HepG2 (cell line): Measurements from ENCODE around the gene MAP1LC3A. TPM values are rescaled to one million over a fixed set of nuclear protein-coding genes. Genes with fewer than 3 reads are reported as not detected.

Experiments used
- ATAC-seq: fragments of 200-7000 bp; cut with Tn5 transposase; 3 replicates; pipeline ENCODE4 v1.9.1; 2020; ENCODE audit warnings: mild to moderate bottlenecking, moderate library complexity
- BruUV-seq: library from RNA; stranded (reverse); fragments of 400-500 nt; replicated peaks from 2 replicates; lab custom pipeline; 2021; lab: Mats Ljungman, UMichigan
- CTCF ChIA-PET: fragments of 300-600 bp; formaldehyde crosslinking; extraction: SDS; loops from one replicate; lab custom pipeline; 2021; ENCODE audit warnings: low total read pairs, inconsistent platforms, low intra/inter-chr PET ratio; lab: Yijun Ruan, JAX
- POLR2A ChIA-PET: fragments of 350-600 bp; sonication (Branson Sonifier 250); formaldehyde crosslinking; loops from one replicate; lab custom pipeline; 2020; ENCODE audit warnings: antibody characterized with exemption, inconsistent platforms; lab: Yijun Ruan, JAX
- DNase-seq: peaks from one replicate; pipeline ENCODE4 v3.0.0-alpha.2; 2015; ENCODE audit warnings: low spot score
- FAIRE-seq: peaks from 3 replicates; lab custom pipeline; 2011; peaks lifted over from hg19 to GRCh38; lab: Jason Lieb, UNC
- H2AFZ ChIP-seq: one replicate; pipeline ENCODE4 v1.6.1; 2011; ENCODE audit warnings: low read length, inconsistent platforms
- H3K27ac ChIP-seq: fragments of 300-600 bp; 3 replicates; pipeline ENCODE4 v1.8.0; 2011; ENCODE audit warnings: mixed run types, mild to moderate bottlenecking, mixed read lengths, low read length, inconsistent platforms; ENCODE audit not compliant: insufficient read depth; ENCODE audit errors: extremely low read length
- H3K27me3 ChIP-seq, 2 experiments: fragments of 200-600 bp in 1 of 2; 2 replicates in 1 of 2; 3 replicates in 1 of 2; pipeline versions ENCODE4 v1.6.0 to v1.8.0; 2011; ENCODE audit warnings: low read length in 2 of 2, mild to moderate bottlenecking in 2 of 2, moderate library complexity in 2 of 2, inconsistent platforms in 1 of 2; ENCODE audit not compliant: insufficient read depth in 2 of 2, control insufficient read depth in 1 of 2
- H3K36me3 ChIP-seq, 2 experiments: fragments of 200-600 bp in 1 of 2; replicated peaks in 1 of 2; 2 replicates in 1 of 2; 3 replicates in 1 of 2; pipeline versions ENCODE4 v1.5.1 to v1.8.0; 2011; ENCODE audit warnings: low read length in 2 of 2, inconsistent platforms in 1 of 2; ENCODE audit not compliant: insufficient read depth in 2 of 2, control insufficient read depth in 1 of 2
- H3K4me1 ChIP-seq: 2 replicates; pipeline ENCODE4 v1.5.1; 2012; ENCODE audit warnings: low read length, inconsistent platforms; ENCODE audit not compliant: insufficient read depth
- H3K4me2 ChIP-seq: 2 replicates; pipeline ENCODE4 v1.6.0; 2011; ENCODE audit warnings: low read depth, low read length, inconsistent platforms
- H3K4me3 ChIP-seq, 3 experiments: fragments of 200-600 bp in 1 of 3; sonication (generic), shearing (Covaris generic) in 1 of 3; replicated peaks in 1 of 3; 2 replicates each; pipeline ENCODE4 v1.5.1; 2011 to 2016; ENCODE audit warnings: low read length in 3 of 3, inconsistent platforms in 2 of 3, low read depth in 2 of 3, mild to moderate bottlenecking in 2 of 3, control low read depth in 1 of 3, mixed read lengths in 1 of 3; ENCODE audit not compliant: insufficient read depth in 1 of 3
- H3K79me2 ChIP-seq: one replicate; pipeline ENCODE4 v1.6.1; 2011; ENCODE audit warnings: low read length, inconsistent platforms; ENCODE audit not compliant: insufficient read depth
- H3K9ac ChIP-seq: 2 replicates; pipeline ENCODE4 v1.6.0; 2011; ENCODE audit warnings: mild to moderate bottlenecking, low read depth, low read length, inconsistent platforms; ENCODE audit not compliant: insufficient read depth
- H3K9me3 ChIP-seq: 2 replicates; pipeline ENCODE4 v1.5.1; 2012; ENCODE audit warnings: mild to moderate bottlenecking, low read length
- H4K20me1 ChIP-seq: 2 replicates; pipeline ENCODE4 v1.6.0; 2011; ENCODE audit warnings: inconsistent platforms, mild to moderate bottlenecking, low read length, moderate library complexity; ENCODE audit not compliant: insufficient read depth
- ATAD3A ChIP-seq: sonication (generic); formaldehyde crosslinking; IDR thresholded peaks from 2 replicates; pipeline ENCODE4 v1.4.0; 2020; ENCODE audit warnings: missing genetic modification reagents
- ATRX ChIP-seq: sonication (generic); formaldehyde crosslinking; IDR thresholded peaks from 2 replicates; pipeline ENCODE4 v1.4.0; 2020; ENCODE audit warnings: missing genetic modification reagents, borderline replicate concordance
- EP300 ChIP-seq, 3 experiments: sonication (generic) in 1 of 3; formaldehyde crosslinking in 1 of 3; IDR thresholded peaks; 2 replicates each; pipeline versions ENCODE4 v1.5.1 to v1.6.1; 2011 to 2020; ENCODE audit warnings: low read depth in 2 of 3, low read length in 2 of 3, borderline replicate concordance in 1 of 3, improper control_type of control experiment in 1 of 3, mild to moderate bottlenecking in 1 of 3, missing genetic modification reagents in 1 of 3, moderate library complexity in 1 of 3
- FOSL2 ChIP-seq: sonication (generic); formaldehyde crosslinking; IDR thresholded peaks from 2 replicates; pipeline ENCODE4 v1.4.0; 2020; ENCODE audit warnings: missing genetic modification reagents
- FOXC1 ChIP-seq: sonication (generic); formaldehyde crosslinking; IDR thresholded peaks from 2 replicates; pipeline ENCODE4 v1.8.0; 2022; ENCODE audit warnings: mild to moderate bottlenecking, missing genetic modification reagents, borderline replicate concordance
- MYNN ChIP-seq: sonication (generic); formaldehyde crosslinking; IDR thresholded peaks from 2 replicates; pipeline ENCODE4 v1.4.0; 2020; ENCODE audit warnings: mild to moderate bottlenecking, low read depth, missing genetic modification reagents
- PRPF4 ChIP-seq: fragments of 200-400 bp; formaldehyde crosslinking; IDR thresholded peaks from 2 replicates; pipeline ENCODE4 v1.6.1; 2016; ENCODE audit warnings: low read length, low read depth; ENCODE audit not compliant: poor library complexity, severe bottlenecking
- RAD21 ChIP-seq: fragments of 450-650 bp; formaldehyde crosslinking; IDR thresholded peaks from 2 replicates; pipeline ENCODE4 v1.5.0; 2020; ENCODE audit warnings: mild to moderate bottlenecking
- SP5 ChIP-seq: IDR thresholded peaks from 2 replicates; pipeline ENCODE4 v1.6.1; 2016; ENCODE audit warnings: low read depth, borderline replicate concordance
- XRCC5 ChIP-seq: fragments of 200-400 bp; formaldehyde crosslinking; optimal IDR thresholded peaks from 2 replicates; pipeline ENCODE3; 2017; ENCODE audit warnings: mild to moderate bottlenecking, low read length
- ZBTB4 ChIP-seq: sonication (generic); formaldehyde crosslinking; IDR thresholded peaks from 2 replicates; pipeline ENCODE4 v1.4.0; 2020; ENCODE audit warnings: missing genetic modification reagents, mild to moderate bottlenecking, borderline replicate concordance
- ZNF160 ChIP-seq: sonication (generic); formaldehyde crosslinking; IDR thresholded peaks from 2 replicates; pipeline ENCODE4 v1.8.0; 2022; ENCODE audit warnings: mild to moderate bottlenecking, inconsistent platforms, missing genetic modification reagents
- ZNF33A ChIP-seq: sonication (generic); formaldehyde crosslinking; IDR thresholded peaks from 2 replicates; pipeline ENCODE4 v1.5.1; 2020; ENCODE audit warnings: missing genetic modification reagents, mild to moderate bottlenecking, moderate library complexity, borderline replicate concordance
- WGBS: methylation state at CpG from one replicate; pipeline ENCODE4 v1.1.6; 2017; ENCODE audit warnings: low lambda C conversion rate; 5-methylcytosine and 5-hydroxymethylcytosine counted together
- in situ Hi-C: cut with HindIII; loops from 2 replicates; pipeline ENCODE4 v1.10.0; 2017; ENCODE audit warnings: low pct_unique_long_range_greater_than_20kb; ENCODE audit not compliant: extremely low pct_ligation_motif_present
- intact Hi-C: fragments of 100-400 bp; cut with micrococcal nuclease; formaldehyde crosslinking; loops from one replicate; pipeline ENCODE4 v1.10.0; 2022; ENCODE audit not compliant: unreplicated experiment
- polyA plus RNA-seq, 8 experiments: library from polyadenylated mRNA; depleted of rRNA in 3 of 8; stranded (reverse) in 7 of 8; unstranded in 1 of 8; fragments of >200 nt; fragmentation: Illumina TruSeq in 4 of 8; extraction: Trizol in 4 of 8; gene quantifications; 2 replicates each; pipeline versions ENCODE4 v1.2.1 to v1.2.3, GENCODE V29; 2011 to 2016; ENCODE audit warnings: low read depth in 4 of 8, missing spikeins in 1 of 8, mixed read lengths in 1 of 8; ENCODE audit not compliant: insufficient read depth in 1 of 8
- total RNA-seq, 5 experiments: library from RNA; depleted of rRNA; stranded (reverse); fragments of >200 nt; fragmentation: Illumina TruSeq; extraction: Trizol; gene quantifications; 2 replicates each; pipeline ENCODE4 v1.2.3, GENCODE V29; 2016; ENCODE audit warnings: low read depth in 1 of 5
- TF ChIP-seq, protein P1 (sequence below): sonication (generic); formaldehyde crosslinking; IDR thresholded peaks from 2 replicates; pipeline ENCODE4 v1.4.0; 2020; ENCODE audit warnings: missing genetic modification reagents
- TF ChIP-seq, protein P2 (sequence below): sonication (generic); formaldehyde crosslinking; IDR thresholded peaks from 2 replicates; pipeline ENCODE4 v1.5.0; 2020; ENCODE audit warnings: missing genetic modification reagents

MAP1LC3A gene
- total and polyA plus RNA-seq, 2 of the 13 experiments (the other 11 are each of a cell fraction or from before 2014, with no cell fraction given) = not detected

- ChIA-PET CTCF (interaction anchor here (1.5 to 1.6 kb wide), 2 partner anchors 224 to 233 kb away, joined by 4 to 9 read pairs; no protein-coding TSS in a partner anchor), POLR2A (interaction anchor here (0.6 kb wide), 1 partner anchor 75 kb away, joined by 3 read pairs; no protein-coding TSS in a partner anchor)
- WGBS = 88% methylated on average over 10 of the region's 10 CpGs
- intact Hi-C loops = loop anchor here (5.0 kb wide), 1 partner anchor 170 kb away; no protein-coding TSS in a partner anchor
- H3K4me2 ChIP-seq = no peak overlapping the region
- peak; percentile 76 for ATAC-seq
- H3K79me2 ChIP-seq = peaks cover 2% of the 10 kb centered on the region
- H3K4me3 ChIP-seq = no peak overlapping the region
- H4K20me1 ChIP-seq = peaks cover 8% of the 10 kb centered on the region; the same call in 1 of the 2 replicates
- H3K4me1 ChIP-seq = no peaks in the 10 kb centered on the region
- in situ Hi-C loops = loop anchor here (5.0 kb wide), 1 partner anchor 175 kb away; no protein-coding TSS in a partner anchor
- no TSS peak for BruUV-seq
- DNase-seq = peak; percentile 41
- H3K27ac ChIP-seq = no peak overlapping the region
- no peaks in the 10 kb centered on the region for H3K9me3 ChIP-seq
- H2AFZ ChIP-seq = no peak overlapping the region
- H3K36me3 ChIP-seq = peaks cover 63 to 89% of the 10 kb centered on the region in 2 experiments
- no peaks in the 10 kb centered on the region for H3K27me3 ChIP-seq
- no peak overlapping the region for H3K9ac ChIP-seq
- FAIRE-seq = peak; percentile 52
- no peak for TF ChIP-seq SP5 (CRISPR knock-in tag)
- no peak for TF ChIP-seq ATAD3A
- TF ChIP-seq, protein P1, sequence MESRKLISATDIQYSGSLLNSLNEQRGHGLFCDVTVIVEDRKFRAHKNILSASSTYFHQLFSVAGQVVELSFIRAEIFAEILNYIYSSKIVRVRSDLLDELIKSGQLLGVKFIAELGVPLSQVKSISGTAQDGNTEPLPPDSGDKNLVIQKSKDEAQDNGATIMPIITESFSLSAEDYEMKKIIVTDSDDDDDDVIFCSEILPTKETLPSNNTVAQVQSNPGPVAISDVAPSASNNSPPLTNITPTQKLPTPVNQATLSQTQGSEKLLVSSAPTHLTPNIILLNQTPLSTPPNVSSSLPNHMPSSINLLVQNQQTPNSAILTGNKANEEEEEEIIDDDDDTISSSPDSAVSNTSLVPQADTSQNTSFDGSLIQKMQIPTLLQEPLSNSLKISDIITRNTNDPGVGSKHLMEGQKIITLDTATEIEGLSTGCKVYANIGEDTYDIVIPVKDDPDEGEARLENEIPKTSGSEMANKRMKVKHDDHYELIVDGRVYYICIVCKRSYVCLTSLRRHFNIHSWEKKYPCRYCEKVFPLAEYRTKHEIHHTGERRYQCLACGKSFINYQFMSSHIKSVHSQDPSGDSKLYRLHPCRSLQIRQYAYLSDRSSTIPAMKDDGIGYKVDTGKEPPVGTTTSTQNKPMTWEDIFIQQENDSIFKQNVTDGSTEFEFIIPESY = peak; percentile 85
- TF ChIP-seq PRPF4 = no peak
- TF ChIP-seq ATRX (CRISPR knock-in tag) = no peak
- peak; percentile 95 for TF ChIP-seq XRCC5
- TF ChIP-seq MYNN (CRISPR knock-in tag) = 0 out of 2 replicates have a peak, but pooled peaks have one; percentile 45
- TF ChIP-seq, protein P2, sequence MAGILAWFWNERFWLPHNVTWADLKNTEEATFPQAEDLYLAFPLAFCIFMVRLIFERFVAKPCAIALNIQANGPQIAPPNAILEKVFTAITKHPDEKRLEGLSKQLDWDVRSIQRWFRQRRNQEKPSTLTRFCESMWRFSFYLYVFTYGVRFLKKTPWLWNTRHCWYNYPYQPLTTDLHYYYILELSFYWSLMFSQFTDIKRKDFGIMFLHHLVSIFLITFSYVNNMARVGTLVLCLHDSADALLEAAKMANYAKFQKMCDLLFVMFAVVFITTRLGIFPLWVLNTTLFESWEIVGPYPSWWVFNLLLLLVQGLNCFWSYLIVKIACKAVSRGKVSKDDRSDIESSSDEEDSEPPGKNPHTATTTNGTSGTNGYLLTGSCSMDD (CRISPR knock-in tag) = no peak
- peak; percentile 23 for TF ChIP-seq FOSL2 (CRISPR knock-in tag)
- no peak for TF ChIP-seq ZNF160 (CRISPR knock-in tag)
- TF ChIP-seq EP300 (IDR thresholded peaks at IDR 0.05; ENCODE audit: low read depth in 2 of 2, low read length in 2 of 2) = no peak
- 0 out of 2 replicates have a peak, but pooled peaks have one; percentile 26 for TF ChIP-seq EP300 (CRISPR knock-in tag; IDR thresholded peaks at IDR 0.05; ENCODE audit: borderline replicate concordance)
- TF ChIP-seq FOXC1 (CRISPR knock-in tag) = 0 out of 2 replicates have a peak, but pooled peaks have one; percentile 47
- peak; percentile 77 for TF ChIP-seq RAD21 (CRISPR knock-in tag)
- TF ChIP-seq ZNF33A (CRISPR knock-in tag) = no peak
- peak; percentile 78; the same call in 1 of the 2 replicates for TF ChIP-seq ZBTB4 (CRISPR knock-in tag)
These were observed 21.6 kb upstream of the MAP1LC3A start for GRCh38 chr20:34536798-34537394.
